Mesodermal cell (in vitro differentiated cells): ENCODE results near the gene ALG6.
"Not testable (repeated sequence)": the region's sequence is repeated elsewhere in the genome, so short reads cannot be mapped to it uniquely, and the experiment has no call there.

Experiments
- H3K27ac ChIP-seq: 2 replicates; pipeline ENCODE4 v1.7.0; 2013; ENCODE audit warnings: mild to moderate bottlenecking, low read depth, low read length, moderate library complexity; ENCODE audit not compliant: severe bottlenecking
- H3K36me3 ChIP-seq: 2 replicates; pipeline ENCODE4 v1.7.1; 2013; ENCODE audit warnings: mild to moderate bottlenecking, low read length, moderate library complexity; ENCODE audit not compliant: control insufficient read depth, insufficient read depth
- H3K4me1 ChIP-seq: one replicate; pipeline ENCODE4 v1.7.1; 2013; ENCODE audit warnings: mild to moderate bottlenecking, low read length; ENCODE audit not compliant: insufficient read depth, control insufficient read depth, poor library complexity, severe bottlenecking
- H3K4me3 ChIP-seq: 2 replicates; pipeline ENCODE4 v1.7.0; 2013; ENCODE audit warnings: low read length, control low read depth, mild to moderate bottlenecking; ENCODE audit not compliant: insufficient read depth, poor library complexity, severe bottlenecking; ENCODE audit errors: extremely low read depth
- H3K9me3 ChIP-seq: 2 replicates; pipeline ENCODE4 v1.7.1; 2013; ENCODE audit warnings: mild to moderate bottlenecking, low read length, moderate library complexity; ENCODE audit not compliant: control insufficient read depth
- WGBS, 2 experiments: methylation state at CpG; one replicate each; pipeline ENCODE4 v1.1.5; 2013; ENCODE audit warnings: missing lambda C conversion rate in 2 of 2; ENCODE audit not compliant: insufficient coverage in 2 of 2; 5-methylcytosine and 5-hydroxymethylcytosine counted together

ALG6 gene

DNA sequence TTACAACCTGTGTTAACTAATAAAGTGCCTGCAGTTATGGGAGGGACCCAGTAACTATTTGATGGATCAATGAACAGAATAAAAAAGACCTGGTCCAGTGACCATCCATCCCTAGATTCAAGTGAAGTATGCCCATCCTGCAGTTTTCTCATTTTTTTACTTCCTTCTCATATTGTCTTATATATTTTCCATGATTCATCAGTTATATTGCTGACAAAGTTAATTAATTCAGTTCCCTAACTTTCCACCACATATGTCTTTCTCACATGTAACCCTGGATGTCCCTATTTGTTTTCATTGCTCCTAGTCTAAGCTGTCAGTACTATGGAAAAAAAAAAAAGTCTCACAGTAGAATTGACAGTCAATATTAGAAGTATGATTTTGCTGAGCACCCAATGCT is 91.3 kb downstream of the ALG6 start:
- Histone ChIP-seq H3K4me3 (no peak overlapping the region), H3K9me3 (peaks cover 12% of the 10 kb centered on the region), H3K36me3 (no peaks in the 10 kb centered on the region), H3K27ac (no peak overlapping the region), H3K4me1 (no peaks in the 10 kb centered on the region)

DNA sequence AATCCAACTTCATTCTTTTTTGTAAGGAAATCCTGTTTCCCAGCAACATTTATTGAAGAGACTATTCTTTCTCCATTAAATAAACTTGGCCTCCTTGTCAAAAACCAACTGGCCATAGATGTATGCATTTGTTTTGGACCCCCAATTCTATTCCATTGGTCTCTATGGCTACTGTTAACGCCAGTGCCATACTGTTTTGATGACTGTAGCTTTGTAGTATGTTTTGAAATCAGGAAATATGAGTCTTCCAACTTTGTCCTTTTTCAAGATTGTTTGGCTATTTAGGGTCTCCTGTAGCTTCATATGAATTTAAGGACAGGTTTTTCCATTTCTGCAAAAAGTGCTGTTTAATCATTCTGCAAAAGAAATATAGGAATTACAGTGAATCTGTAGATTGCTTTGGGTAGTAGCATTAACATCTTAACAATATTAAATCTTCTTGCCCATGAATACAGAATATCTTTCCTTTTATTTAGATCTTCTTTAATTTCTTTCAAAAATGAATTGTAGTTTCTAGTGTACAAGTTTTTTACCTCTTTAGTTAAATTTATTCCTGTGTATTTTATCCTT is 94.3 kb downstream of the ALG6 start:
- H3K4me3 ChIP-seq, result no peak overlapping the region
- no peak overlapping the region for H3K27ac ChIP-seq
- H3K9me3 ChIP-seq, result peaks cover 12% of the 10 kb centered on the region
- no peaks in the 10 kb centered on the region for H3K4me1 ChIP-seq
- 100% methylated on average over 1 of the region's 1 CpG; no CpG with 5 or more reads in 1 of the 2 experiments for WGBS, 2 experiments
- no peaks in the 10 kb centered on the region for H3K36me3 ChIP-seq

DNA sequence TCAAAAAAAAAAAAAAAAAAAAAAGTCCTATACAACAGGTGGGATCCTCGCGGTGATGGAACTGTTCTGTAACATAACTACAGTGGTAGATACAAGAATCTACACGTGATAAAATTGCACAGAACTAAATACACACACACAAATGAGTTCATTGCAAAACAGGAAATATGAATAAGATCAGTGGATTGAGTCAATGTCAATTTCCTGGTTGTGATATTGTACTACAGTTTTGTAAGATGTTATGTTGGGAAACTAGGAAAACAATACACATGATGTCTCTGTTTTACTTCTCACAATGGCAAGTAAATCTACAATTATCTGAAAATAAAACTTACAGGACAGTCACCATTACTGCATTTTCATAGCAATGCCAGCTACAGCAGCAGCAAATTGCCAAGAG is 95.8 kb downstream of the ALG6 start:
- peaks cover 12% of the 10 kb centered on the region for H3K9me3 ChIP-seq
- H3K4me1 ChIP-seq, result no peaks in the 10 kb centered on the region
- H3K36me3 ChIP-seq, result no peaks in the 10 kb centered on the region
- H3K4me3 ChIP-seq, result no peak overlapping the region
- WGBS, 2 experiments, result no CpG with 5 or more reads among the region's 3 CpGs
- no peak overlapping the region for H3K27ac ChIP-seq

DNA sequence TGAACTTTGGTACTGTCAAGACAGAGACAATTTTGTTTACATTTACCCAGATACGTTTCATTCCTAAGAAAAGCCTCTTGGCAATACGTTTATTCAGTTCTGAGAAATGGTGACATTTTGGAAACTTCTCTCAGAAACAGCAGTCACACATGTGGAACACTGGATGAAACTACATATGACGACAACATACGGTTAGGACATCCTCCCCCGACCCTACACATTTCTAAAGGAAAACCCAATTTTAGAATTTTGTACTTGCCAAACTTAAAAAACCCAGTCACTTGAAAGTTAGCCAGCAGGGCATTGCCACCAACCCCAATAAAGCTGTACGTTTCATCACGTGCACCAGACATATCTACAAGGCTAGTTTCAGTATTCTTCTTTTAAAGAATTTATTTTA is 98.8 kb downstream of the ALG6 start:
- H3K4me1 ChIP-seq, result no peaks in the 10 kb centered on the region
- H3K4me3 ChIP-seq, result no peak overlapping the region
- 89 to 93% methylated on average over 2 to 5 of the region's 7 CpGs for WGBS, 2 experiments
- H3K36me3 ChIP-seq, result no peaks in the 10 kb centered on the region
- peaks cover 16% of the 10 kb centered on the region for H3K9me3 ChIP-seq
- H3K27ac ChIP-seq, result no peak overlapping the region

DNA sequence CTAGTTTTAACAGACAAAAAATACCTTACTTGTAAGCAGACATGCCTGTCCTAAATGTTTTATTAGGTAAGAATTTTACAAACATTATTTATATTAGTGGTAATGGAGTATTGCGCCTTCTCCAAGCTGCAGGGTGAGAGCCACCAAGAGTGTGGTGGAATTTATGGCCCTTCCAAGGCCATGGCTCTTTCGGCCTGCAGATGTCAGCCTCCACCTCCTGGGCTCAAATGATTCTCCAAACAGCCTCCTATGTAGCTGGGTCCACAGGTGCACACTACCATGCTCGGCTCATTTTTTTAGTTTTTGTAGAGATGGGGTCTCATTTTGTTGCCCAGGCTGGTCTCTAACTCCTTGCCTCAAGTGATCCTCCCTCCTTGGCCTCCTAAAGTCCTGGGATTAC is 99.3 kb downstream of the ALG6 start:
- 80% methylated on average over 1 of the region's 3 CpGs; no CpG with 5 or more reads in 1 of the 2 experiments for WGBS, 2 experiments
- Histone ChIP-seq H3K27ac (no peak overlapping the region), H3K4me1 (no peaks in the 10 kb centered on the region), H3K4me3 (no peak overlapping the region), H3K36me3 (peaks cover 5% of the 10 kb centered on the region), H3K9me3 (peaks cover 12% of the 10 kb centered on the region)

DNA sequence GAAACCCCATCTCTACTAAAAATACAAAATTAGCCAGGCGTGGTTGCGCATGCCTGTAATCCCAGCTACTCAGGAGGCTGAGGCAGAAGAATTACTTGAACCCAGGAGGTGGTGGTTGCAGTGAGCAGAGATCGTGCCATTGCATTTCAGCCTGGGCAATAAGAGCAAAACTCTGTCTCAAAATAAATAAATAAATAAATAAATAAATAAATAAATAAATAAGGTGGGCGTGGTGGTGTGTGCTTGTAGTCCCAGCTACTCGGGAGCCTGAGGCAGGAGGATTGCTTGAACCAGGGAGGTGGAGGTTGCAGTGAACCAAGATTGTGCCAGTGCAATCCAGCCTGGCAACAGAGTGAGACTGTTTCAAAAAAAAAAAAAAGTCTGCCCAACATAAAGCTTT is 101.3 kb downstream of the ALG6 start:
- not testable (repeated sequence) for H3K27ac ChIP-seq, H3K4me1 ChIP-seq, H3K36me3 ChIP-seq, H3K4me3 ChIP-seq, H3K9me3 ChIP-seq
- 94 to 100% methylated on average over 4 of the region's 5 CpGs for WGBS, 2 experiments

DNA sequence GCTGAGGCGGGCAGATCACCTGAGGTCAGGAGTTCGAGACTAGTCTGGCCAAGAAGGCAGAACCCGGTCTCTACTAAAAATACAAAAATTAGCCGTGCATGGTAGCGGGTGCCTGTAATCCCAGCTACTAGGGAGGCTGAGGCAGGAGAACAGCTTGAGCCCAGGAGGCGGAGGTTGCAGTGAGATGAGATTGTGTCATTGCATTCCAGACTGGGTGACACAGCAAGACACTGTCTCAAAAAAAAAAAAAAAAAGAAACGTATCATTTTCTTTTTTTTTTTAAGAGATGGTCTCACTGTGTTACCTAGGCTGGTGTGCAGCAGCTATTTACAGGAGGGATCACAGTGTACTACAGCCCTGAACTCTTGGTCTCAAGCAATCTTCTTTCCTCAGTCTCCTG is 108.3 kb downstream of the ALG6 start:
- Histone ChIP-seq H3K4me3 (no peak overlapping the region), H3K27ac (no peak overlapping the region), H3K36me3 (peaks cover 15% of the 10 kb centered on the region), H3K4me1 (no peaks in the 10 kb centered on the region), H3K9me3 (no peaks in the 10 kb centered on the region)
- WGBS, 2 experiments, result 96 to 98% methylated on average over 4 of the region's 7 CpGs

DNA sequence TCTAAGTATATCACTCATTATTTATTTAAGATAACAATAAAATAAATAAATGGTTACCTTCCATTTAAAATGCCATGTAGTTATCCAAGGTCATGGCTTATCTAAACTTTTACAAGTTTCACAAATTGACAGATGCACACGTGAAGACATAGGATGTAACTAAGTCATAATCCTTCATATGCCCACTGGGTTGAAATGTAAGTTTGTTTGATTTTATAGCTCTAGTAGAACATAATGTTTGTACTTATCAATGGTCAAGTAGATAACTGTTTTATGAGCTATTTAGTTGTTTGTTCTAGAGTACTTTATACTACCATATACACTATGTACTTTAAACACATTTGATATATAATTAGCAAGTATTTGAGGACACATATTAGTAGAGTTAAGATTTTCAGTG is 112.6 kb downstream of the ALG6 start:
- Histone ChIP-seq H3K27ac (no peak overlapping the region), H3K9me3 (no peaks in the 10 kb centered on the region), H3K36me3 (peaks cover 8% of the 10 kb centered on the region), H3K4me1 (no peaks in the 10 kb centered on the region), H3K4me3 (no peak overlapping the region)
- 100% methylated on average over 1 of the region's 1 CpG; no CpG with 5 or more reads in 1 of the 2 experiments for WGBS, 2 experiments

DNA sequence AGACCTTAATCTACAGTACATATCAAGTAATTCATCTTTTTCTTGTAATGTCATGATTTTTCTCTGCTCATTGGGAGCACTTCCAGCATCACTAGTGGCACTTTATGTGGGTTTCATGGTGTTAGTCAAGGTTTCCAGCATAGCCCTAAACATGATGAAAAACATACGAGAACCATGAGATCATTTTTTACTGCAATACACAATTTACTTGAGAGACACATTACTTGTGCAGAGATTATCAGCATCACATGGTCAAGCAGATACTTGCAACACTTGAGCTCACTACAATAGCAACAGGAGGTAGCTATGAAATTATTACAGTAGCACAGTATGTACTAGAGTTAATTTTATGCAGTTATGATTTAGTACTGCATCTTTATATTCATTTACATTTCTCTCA is 119.2 kb downstream of the ALG6 start:
- no peak overlapping the region for H3K4me3 ChIP-seq
- no peak overlapping the region for H3K27ac ChIP-seq
- no peaks in the 10 kb centered on the region for H3K36me3 ChIP-seq
- 80% methylated on average over 1 of the region's 1 CpG; no CpG with 5 or more reads in 1 of the 2 experiments for WGBS, 2 experiments
- no peaks in the 10 kb centered on the region for H3K4me1 ChIP-seq
- H3K9me3 ChIP-seq, result no peaks in the 10 kb centered on the region

DNA sequence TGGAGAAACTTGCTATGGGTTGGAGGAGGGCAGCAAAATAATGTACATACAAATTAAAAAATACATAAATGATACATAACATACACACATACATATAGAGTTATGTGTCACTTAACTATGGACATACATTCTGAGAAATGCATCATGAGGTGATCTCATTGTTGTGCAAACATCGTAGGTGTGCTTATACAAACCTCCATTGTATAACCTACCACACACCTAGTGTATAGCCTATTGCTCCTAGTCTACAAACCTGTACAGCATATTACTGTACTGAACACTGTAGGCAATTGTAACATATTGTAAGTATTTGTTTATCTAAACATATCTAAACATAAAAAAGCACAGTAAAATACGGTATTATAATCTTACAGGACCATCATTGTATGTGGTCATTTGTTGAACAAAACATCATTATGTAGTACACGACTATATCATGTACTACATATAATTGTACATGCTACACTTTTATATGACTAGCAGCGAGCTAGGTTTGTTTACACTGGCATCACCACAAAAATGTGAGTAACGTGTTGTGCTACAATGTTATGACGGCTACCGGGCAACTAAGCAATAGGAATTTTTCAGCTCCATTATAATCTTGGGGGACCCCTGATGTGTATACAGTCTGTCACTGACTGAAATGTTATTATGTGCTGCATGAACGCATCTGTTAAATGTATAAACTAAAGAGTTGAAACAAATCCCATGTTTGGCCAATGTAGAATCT is 120.1 kb downstream of the ALG6 start:
- H3K4me1 ChIP-seq, result no peaks in the 10 kb centered on the region
- H3K4me3 ChIP-seq, result no peak overlapping the region
- WGBS, 2 experiments, result 98% methylated on average over 4 of the region's 8 CpGs
- no peaks in the 10 kb centered on the region for H3K9me3 ChIP-seq
- H3K36me3 ChIP-seq, result no peaks in the 10 kb centered on the region
- H3K27ac ChIP-seq, result no peak overlapping the region
